ENCODE data around the gene METTL15.
"Not testable (repeated sequence)": the region's sequence is repeated elsewhere in the genome, so short reads cannot be mapped to it uniquely, and the experiment has no call there.

METTL15 gene

DNA sequence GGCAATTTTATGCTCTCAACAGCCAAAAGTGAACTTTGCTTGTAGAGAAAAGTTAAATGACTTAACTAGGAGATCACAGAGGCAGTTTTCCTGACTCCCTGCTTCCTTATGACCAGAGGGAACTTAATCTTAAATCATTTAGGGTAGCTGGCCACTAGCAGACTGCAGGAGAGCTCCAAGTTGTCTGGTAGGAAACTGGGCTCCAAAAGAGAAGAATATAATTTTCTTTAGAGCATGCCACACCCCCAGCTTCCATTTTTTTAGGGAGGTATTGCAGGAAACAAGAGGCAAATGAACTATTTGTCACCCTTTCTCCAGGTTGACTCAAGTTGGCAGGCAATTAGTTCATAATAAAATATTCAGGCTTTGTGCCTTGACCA lies 2.6 kb downstream of the METTL15 start:
- no peak for DNase-seq

DNA sequence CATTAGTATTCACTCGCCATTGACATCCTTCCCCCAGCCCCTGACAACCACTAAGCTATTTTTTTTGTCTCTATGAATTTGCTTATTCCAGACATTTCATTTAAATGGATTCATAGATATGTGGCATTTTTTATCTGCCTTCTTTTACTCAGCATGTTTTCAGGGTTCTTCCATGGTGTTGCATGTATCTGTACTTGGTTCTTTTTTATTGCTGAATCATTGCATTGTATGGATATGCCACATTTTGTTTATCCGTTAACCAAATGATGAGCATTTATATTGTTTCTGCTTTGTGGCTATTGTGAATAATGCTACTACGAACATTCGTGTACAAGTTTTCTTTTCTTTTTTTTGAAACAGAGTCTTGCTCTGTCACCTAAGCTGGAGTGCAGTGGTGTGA lies 5.9 kb downstream of the METTL15 start:
- no peak for DNase-seq

DNA sequence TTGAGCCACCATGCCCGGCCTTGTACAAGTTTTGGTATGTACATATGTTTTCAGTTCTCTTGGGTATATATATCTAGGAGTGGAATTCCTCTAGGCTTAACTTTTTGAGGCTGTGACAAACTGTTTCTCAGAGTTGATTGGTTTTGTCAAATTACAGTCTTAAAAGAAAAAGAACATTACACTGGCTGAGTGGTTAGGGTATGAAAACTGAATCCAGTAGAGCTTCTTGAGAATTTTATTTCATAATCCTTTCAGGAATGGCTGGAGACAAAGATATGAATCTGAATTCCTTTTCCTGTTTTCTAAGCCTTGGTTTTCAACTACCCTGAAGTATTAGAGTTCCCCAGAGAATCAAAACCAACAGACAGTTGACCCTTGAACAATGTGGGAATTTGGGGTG lies 6.5 kb downstream of the METTL15 start:
- no peak for DNase-seq

DNA sequence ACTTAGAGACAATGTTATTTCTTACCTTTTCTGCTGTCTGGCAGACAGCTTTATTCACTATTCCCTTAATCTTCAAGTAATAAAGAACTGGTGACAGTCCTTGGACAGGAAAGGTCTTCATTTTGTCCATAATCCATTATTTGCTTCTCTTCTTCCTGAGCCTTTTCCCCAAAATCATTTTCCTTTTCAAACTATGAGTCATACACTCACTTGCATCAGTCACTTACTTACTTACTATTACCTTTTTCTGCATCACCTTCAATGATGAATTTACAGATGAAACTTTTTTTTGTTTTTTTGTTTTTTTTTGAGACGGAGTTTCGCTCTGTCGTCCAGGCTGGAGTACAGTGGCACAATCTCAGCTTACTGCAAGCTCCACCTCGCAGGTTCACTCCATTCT lies 9.5 kb downstream of the METTL15 start:
- no peak for DNase-seq

DNA sequence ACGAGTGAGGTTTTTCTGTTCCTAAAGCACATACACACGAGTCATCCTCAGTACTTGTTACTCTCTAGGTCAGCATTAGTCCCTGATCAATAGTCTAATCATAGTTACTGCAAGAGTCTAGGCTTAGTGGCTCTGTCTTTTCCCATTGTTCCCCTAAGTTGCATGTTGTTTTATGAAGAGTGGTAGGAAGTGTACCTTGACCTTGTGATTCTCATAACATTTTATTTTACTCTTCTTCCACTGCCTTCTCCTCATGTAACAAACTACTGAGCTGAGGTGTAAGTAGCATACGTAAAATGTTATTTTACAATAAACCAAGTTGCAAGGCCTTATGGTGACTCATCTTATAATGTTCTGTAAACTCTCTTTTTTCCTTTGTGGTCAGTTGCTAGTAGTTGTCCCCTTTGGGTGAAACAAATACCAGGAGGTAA lies 15.0 kb downstream of the METTL15 start:
- DNase-seq: no peak

DNA sequence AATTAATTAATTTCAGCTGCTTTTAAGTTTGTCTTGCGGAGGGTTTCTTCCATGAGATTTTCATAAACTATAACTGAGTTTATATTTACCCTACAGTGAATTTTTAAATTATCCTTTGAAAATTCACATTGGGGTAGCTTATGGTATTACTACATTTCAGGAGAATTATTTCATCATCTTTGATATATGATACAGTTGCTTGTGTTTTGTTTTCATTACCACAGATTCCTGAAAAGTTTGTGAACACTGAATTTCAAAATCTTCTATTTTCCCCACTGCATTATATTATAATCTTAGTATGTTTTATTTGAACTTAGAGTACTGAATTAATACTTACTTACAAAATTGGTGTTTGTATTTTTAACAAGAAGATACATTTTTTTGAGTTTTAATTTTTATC lies 24.4 kb downstream of the METTL15 start:
- DNase-seq: no peak

DNA sequence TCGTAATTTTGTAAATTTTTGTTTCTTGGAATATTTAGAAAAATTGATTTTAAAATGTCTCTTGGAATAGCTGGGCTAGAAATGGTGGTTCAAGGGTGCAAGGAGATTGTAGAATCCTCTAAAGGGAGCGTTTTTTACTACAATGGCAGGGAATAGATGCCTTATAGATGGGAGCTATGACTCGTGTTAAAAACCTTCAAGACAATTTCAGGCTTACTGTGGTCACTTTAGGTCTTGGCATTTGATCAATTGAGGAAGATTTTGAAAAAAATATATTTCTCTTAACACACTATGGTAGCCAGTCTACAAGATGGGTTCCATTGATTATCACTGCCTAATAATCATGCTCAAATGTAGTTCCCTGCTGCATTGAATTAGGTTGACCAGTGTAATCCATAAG lies 25.0 kb downstream of the METTL15 start:
- no peak for DNase-seq

DNA sequence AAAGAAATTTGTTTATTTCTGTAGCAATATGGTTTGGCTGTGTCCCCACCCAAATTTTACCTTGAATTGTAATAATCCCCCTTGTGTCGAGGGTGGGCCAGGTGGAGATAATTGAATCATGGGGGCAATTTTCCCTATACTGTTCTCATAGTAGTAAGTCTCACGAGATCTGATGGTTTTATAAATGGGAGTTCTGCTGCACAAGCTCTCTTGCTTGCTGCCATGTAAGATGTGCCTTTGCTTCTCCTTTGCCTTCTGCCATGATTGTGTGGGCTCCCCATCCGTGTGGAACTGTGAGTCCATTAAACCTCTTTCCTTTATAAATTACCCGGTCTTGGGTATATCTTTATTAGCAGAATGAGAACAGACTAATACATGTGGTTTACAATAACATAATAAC lies 28.0 kb downstream of the METTL15 start:
- not testable (repeated sequence) for DNase-seq

DNA sequence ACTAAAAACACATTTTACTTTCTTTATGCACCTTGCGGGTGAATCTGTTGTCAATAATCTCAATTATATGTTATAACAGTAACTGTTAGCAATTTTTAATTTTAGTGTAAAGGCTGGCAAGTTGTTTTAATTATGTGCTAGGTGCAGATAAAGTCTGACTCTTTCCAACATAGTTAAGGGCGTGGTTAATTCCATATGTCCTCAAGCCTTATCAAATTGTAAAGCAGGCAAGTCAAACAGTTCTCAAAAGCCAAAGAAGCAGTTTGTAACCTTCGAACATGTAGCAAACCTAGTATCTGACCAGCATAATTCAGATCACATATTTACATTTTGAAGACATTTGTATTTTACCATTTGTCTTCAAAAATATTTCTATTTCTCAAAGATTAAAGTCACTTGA lies 29.2 kb downstream of the METTL15 start:
- no peak for DNase-seq

DNA sequence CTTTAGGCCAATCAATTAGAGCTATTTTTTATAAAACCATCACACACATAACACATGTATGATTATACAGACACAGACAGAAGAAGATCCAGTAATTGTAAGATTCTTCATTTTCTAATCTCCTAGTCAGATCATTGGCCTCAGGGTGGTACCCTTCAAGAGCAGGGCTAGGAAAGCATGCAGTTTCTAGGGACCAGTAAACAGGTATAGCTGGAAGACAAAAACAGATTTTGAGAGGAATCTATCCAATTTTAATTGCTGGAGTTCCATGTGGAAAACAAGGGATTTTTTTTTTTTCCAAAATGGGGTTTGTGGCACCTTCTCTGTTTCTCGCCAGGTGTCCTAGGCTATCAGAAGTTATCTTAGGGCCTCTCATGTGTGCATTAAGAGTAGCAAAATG lies 29.6 kb downstream of the METTL15 start:
- DNase-seq: no peak

DNA sequence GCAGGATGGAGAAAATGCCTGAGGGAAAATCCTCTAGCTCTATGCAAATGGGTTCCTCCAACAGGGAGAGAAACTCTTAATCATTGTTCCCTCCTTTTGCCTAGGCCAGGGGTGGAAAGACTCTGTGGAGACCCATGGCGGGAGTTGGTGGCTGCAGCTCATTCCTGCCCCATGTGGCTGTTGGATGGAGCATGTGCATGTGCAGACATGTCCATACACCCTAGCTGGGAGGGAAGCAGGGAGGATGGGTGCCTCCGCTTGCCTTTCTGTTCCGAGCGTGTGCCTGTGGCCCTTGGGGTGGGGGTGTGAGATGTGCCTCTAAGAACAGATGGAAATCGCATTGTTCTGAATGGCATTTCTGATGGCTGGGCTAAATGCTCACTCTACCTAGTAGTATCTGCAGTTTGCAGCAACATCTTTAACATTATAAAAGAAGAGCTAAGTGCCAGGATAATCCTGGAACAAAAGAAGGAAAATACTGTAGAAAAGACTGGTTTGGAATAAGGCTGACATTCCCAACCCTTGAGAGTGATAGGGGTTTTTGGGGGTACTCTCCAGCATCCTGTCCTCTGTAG lies 31.7 kb downstream of the METTL15 start:
- no peak for DNase-seq

DNA sequence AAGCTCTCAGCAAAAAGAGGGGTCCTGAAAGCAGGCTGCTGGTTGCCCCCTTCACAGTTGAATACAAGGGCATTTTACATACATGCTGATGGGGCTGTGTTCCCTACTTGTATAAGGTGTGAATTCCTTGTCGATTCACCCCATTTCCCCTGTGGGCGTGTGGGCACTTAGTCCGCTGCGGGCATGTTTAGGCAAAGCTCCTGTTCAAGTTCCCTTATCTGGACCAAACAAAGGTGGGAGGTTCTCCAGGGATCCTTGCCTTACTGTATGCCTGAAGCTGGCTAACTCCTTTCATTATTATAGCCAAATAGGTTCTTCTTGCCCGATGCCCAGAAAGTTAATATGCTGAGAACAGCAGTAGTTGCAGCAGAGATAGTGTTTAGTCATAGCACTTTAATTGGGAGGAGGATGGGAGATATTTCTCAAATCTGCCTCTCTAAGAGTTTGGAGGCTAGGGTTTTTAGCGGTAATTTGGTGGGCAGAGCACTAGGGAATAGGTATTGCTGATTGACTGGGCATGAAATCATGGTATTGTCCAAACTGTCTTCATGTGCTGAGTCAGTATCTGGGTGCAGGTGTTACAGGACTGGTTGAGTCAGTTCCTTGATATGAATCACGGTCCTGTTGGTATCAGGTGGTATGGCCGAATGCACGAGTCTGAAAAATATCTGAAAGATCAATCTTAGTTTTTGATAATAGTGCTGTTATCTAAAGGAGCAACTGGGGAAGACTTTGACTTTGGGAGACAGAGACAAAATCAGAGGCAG lies 32.7 kb downstream of the METTL15 start:
- DNase-seq: no peak

DNA sequence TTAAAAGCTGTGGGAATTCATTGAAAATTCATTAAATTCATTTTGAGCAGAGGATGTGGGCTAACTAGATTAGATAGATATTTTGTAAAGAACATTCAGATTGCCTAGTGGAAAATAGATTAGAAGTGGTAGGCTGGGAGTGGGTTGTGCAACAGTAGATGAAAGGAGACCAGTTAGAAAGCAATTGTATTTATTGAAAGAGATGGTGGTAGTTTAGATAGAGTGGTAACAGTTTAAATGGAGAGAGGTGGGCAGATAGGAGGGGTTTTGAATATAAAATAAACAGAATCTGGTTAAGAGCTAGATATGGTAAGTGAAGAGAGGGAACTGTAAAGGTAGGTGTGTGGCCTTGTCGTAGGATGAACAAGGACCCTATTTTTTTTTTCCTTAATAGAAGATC lies 34.5 kb downstream of the METTL15 start:
- DNase-seq: no peak

DNA sequence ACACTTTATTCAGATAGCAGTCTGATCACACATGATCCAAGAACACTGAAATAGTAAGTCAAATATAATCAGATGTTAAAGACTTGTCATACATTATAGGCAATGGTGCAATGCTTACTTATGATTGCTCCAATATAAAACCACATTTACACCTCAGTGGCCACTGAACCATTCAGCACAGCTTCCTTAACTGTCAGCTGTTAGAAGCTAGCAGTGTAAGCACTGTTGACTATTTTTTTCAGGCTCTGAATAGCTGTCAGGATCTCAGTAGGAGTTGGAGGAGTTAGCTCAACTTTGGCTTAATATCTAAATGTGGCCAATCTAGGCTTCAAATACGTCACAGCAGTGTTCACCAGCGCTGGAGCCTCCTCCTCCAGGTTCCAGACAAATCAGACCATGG lies 36.6 kb downstream of the METTL15 start:
- DNase-seq: no peak

DNA sequence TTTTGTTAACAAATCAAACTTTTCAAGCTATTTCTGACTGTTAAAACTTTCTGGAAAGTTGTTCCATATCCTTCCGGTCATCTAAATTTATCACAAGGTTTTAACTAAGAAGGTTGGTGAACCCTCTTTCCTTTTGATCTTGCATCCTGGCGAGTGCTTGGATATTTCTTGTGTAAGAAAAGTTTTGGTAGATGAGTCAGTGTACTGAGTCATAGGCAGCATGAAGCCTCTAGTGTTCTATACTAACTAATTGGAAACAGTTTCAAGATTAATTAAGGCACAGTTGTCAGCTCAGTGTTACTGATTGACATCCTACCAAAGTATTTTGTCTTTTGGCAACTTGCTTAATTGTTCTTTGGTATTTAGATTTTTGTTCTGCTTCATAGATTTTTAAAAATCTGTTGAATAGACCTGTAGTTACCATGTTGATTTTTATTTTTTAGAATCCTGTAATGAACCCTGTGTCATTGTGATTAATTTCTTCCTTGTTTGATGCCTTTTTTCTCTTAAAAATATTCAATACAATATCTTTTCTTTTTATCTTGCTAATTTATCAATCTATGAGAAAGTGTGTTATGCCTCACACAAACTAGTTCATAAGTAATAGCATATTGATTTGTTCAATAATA lies 38.0 kb downstream of the METTL15 start:
- no peak for DNase-seq

DNA sequence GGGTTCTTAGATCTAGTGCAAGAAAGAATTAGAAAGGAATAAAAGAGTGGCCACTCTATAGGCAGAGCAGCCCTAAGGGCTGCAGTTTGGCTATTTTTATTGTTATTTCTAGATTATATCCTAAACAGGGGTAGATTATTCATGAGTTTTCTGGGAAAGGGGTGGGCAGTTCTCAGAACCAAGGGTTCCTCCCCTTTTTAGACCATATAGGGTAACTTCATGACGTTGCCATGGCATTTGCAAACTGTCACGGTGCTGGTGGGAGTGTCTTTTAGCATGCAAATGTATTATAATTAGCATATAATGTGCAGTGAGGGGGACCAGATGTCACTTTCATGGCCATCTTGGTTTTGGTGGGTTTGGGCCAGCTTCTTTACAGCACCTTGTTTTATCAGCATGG lies 44.6 kb downstream of the METTL15 start:
- DNase-seq: no peak

DNA sequence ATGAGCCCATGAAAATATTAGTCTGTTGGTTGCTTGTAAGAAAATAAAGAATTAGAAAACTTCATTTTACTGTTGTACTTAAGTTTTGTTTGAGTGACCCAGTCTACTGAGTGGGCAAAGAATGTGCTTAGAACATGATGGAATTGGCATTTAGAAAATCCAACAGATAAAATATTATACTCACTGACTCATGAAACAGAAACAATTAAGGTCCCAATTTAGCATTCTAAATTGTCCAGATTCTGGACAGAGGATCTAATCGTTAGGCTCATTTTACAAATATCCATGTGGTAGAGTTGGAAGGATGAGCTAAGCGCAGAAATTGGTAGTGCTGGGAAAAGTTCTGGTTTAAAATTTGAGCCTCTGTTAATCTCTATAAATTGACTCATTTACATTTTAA lies 45.4 kb downstream of the METTL15 start:
- DNase-seq: no peak

DNA sequence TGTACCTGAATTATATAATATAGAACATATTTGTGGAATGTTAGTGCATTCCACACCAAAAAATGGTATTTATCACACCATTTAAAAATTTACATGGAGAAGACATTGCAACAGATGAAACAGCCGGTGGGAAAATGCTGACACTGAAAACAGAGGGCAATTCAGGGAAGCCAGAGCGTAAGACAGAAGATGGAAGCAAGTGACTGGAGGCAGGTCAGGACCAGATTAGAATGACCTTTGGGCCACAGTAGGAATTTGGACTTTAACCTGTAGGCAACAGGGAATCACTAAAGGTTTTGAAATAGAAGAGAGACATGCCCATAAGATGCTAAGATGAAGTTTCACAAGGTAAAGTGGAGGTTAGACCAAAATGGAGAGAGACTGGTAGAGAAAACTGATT lies 60.5 kb downstream of the METTL15 start:
- no peak for DNase-seq

DNA sequence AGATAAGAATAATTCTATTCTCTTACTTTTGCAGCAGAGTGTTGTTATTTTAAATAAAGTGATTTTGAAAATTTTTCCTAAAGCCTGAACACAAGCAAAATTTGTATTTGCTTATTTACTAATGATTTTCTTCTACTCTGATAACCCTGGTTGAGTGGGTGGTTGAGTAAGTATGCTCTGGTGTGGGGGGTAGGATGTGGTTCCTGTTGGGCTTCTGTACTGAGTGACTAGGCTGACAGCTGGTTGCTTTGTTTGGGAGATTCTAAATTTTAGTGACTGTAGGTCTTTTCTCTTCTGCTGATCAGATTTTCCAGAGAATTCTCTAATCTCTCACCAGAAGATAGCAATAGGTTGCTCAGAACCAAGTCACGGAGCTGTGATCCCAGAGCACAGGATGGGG lies 61.6 kb downstream of the METTL15 start:
- no peak for DNase-seq

DNA sequence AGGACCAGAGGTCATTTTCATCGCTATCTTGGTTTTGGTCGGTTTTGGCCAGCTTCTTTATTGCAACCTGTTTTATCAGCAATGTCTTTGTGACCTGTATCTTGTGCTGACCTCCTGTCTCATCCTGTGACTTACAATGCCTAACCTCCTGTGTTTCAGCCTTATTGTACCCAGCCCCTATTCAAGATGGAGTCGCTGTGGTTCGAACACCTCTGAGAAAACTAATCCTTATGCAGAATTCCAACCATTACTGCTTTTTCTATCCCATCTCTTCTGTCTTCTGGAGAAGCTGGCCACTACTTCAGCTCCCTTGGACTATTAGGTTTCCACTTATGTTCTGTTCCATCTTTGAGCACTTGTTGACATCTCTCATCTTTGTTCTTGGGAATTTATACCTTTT lies 62.6 kb downstream of the METTL15 start:
- DNase-seq: no peak

DNA sequence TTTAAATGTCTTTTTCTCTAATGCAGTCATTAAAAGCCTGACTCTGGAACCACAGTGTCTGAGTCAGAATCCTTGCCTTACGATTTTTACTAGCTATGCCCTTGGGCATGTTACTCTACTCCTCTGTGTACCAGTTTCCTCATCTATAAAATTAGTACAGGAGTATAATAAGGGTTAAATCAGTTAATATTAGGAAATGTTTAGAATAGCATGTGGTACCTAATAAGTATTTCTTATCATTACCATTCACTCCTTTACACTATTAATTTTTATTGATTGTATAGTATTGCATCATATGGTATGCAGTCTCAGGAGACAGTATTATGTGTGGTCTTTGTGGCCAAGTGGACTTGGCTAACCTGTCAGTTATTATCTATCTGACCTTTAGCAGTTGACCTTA lies 68.2 kb downstream of the METTL15 start:
- DNase-seq: no peak

DNA sequence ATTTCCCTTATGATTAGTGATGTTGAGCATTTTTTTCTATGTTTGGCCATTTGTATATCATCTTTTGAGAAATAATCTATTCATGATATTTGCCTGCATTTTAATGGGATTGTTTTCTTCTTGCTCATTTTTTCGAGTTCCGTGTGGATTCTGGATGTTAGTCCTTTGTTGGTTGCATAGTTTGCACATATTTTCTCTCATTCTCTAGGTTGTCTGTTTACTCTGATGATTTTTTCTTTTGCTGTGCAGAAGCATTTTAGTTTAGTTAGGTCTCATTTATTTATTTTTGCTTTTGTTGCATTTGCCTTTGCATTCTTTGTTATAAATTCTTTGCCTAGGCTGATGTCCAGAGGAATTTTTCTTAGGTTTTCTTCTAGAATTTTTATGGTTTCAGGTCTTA lies 87.3 kb downstream of the METTL15 start:
- DNase-seq: no peak

DNA sequence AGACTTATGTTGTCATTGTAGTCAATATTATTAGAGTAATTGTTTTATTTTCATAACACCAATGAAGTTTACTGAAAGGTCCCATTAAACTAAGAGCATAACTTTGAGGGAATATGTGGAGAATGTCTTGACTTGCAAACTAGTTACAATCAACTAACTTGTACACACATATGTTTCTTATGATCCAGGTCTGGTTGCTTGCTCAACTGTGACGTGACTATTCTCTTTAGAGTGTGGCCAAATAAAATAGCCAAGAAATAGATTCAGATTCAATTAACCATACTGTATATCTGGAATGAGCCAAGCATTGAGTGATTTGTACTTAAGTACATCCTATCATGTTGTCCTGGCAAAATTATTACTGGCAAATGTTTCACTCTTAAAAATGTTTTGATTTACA lies 101.7 kb downstream of the METTL15 start:
- no peak for DNase-seq

DNA sequence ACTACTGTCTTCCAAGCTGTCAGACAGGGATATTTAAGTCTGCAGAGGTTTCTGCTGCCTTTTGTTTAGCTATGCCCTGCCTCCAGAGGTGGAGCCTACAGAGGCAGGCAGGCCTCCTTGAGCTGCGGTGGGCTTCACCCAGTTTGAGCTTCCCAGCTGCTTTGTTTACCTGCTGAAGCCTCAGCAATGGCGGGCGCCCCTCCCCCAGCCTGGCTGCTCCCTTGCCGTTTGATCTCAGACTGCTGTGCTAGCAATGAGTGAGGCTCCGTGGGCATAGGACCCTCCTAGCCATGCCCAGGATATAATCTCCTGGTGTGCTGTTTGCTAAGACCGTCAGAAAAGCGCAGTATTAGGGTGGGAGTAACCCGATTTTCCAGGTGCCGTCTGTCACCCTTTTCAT lies 113.9 kb downstream of the METTL15 start:
- not testable (repeated sequence) for DNase-seq

DNA sequence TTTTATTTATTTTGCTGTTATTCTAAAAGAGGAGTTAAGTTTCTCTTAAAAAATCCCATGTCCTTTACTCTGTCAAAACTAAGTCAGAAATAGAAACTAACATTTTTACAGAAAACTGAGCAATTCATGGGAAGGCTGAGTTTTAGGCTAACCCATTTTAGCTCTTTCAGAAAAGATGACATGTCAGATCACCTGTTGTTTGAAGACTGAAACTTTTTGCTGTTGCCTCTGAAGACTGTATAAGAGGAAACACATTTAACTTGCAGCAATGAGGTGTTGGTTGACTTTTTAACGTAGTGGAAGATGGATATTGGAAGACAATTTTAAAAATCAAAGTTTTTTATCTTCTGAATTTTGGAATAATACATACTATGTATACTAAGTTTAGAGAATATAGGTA lies 115.4 kb downstream of the METTL15 start:
- no peak for DNase-seq
